Measurements from ENCODE around the gene MMS19. TPM values are rescaled to one million over a fixed set of nuclear protein-coding genes. Genes with fewer than 3 reads are reported as not detected.

MMS19 gene
- total and polyA plus RNA-seq, 12 donors, result 34.7 to 64.9 (median 43.9) TPM

GRCh38 chr10:97515271-97515978 lies 17.2 kb upstream of the MMS19 start:
- H3K36me3 ChIP-seq, result no peaks in the 10 kb centered on the region
- DNase-seq, result no peak
- TF ChIP-seq, protein P1, sequence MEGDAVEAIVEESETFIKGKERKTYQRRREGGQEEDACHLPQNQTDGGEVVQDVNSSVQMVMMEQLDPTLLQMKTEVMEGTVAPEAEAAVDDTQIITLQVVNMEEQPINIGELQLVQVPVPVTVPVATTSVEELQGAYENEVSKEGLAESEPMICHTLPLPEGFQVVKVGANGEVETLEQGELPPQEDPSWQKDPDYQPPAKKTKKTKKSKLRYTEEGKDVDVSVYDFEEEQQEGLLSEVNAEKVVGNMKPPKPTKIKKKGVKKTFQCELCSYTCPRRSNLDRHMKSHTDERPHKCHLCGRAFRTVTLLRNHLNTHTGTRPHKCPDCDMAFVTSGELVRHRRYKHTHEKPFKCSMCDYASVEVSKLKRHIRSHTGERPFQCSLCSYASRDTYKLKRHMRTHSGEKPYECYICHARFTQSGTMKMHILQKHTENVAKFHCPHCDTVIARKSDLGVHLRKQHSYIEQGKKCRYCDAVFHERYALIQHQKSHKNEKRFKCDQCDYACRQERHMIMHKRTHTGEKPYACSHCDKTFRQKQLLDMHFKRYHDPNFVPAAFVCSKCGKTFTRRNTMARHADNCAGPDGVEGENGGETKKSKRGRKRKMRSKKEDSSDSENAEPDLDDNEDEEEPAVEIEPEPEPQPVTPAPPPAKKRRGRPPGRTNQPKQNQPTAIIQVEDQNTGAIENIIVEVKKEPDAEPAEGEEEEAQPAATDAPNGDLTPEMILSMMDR (IDR thresholded peaks at IDR 0.05), result no peak
- H3K4me3 ChIP-seq, result no peak overlapping the region
- intact Hi-C loops (cut with DNase I), result no loop called here
- H3K27me3 ChIP-seq, result no peaks in the 10 kb centered on the region
- ATAC-seq, result peak in 4 of 8 donors; percentile 28 to 46 (median 40)
- H3K27ac ChIP-seq, result peak overlapping the region in 4 of 10 donors; percentile 19 to 67 (median 54)
- 79% methylated on average over 10 of the region's 10 CpGs for WGBS, 2 donors
- no peaks in the 10 kb centered on the region for H3K9me3 ChIP-seq
- peaks cover 16 to 95% (median 66%) of the 10 kb centered on the region in 9 donors for H3K4me1 ChIP-seq

DNA sequence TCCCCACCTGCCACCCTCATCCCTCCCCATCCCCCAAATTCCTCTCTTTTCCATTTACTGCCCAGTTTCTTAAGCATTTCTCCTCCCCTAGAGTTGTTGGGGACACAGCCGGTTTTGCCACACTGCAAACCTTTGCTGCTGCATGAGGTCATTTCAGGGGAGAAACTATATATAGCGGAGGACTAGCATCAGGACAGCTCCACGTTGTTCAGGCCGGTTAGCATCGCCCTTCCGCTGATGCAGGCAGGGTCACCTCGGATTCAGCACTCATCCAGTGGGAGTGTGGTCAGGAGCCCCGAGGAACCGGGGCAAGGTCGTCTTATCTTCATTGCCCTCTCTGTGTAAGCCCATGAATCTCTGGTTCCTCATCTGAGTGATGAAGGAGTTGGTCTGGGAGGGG lies 16.1 kb upstream of the MMS19 start:
- TF ChIP-seq, protein P1 (IDR thresholded peaks at IDR 0.05), result no peak
- peak in 1 of 2 donors; percentile 31 for DNase-seq
- 49 to 59% methylated on average over 10 of the region's 10 CpGs for WGBS, 2 donors
- H3K4me3 ChIP-seq, result no peak overlapping the region
- peak overlapping the region in 7 of 10 donors; percentile 18 to 67 (median 48) for H3K27ac ChIP-seq
- intact Hi-C loops (cut with DNase I), result no loop called here
- H3K9me3 ChIP-seq, result no peaks in the 10 kb centered on the region
- H3K4me1 ChIP-seq, result peaks cover 16 to 84% (median 59%) of the 10 kb centered on the region in 9 donors
- ATAC-seq, result peak in 7 of 8 donors; percentile 40 to 86 (median 74)
- H3K36me3 ChIP-seq, result no peaks in the 10 kb centered on the region
- no peaks in the 10 kb centered on the region for H3K27me3 ChIP-seq

GRCh38 chr10:97512993-97513392 lies 14.8 kb upstream of the MMS19 start:
- ATAC-seq (no peak), DNase-seq (no peak)
- intact Hi-C loops (cut with DNase I), result no loop called here
- Histone ChIP-seq H3K27ac (no peak overlapping the region), H3K9me3 (no peaks in the 10 kb centered on the region), H3K27me3 (no peaks in the 10 kb centered on the region), H3K4me3 (no peak overlapping the region), H3K4me1 (peaks cover 10 to 71% (median 45%) of the 10 kb centered on the region in 9 donors), H3K36me3 (no peaks in the 10 kb centered on the region)
- WGBS, 2 donors, result 53 to 82% methylated on average over 1 of the region's 1 CpG
- TF ChIP-seq, protein P1 (IDR thresholded peaks at IDR 0.05), result no peak

DNA sequence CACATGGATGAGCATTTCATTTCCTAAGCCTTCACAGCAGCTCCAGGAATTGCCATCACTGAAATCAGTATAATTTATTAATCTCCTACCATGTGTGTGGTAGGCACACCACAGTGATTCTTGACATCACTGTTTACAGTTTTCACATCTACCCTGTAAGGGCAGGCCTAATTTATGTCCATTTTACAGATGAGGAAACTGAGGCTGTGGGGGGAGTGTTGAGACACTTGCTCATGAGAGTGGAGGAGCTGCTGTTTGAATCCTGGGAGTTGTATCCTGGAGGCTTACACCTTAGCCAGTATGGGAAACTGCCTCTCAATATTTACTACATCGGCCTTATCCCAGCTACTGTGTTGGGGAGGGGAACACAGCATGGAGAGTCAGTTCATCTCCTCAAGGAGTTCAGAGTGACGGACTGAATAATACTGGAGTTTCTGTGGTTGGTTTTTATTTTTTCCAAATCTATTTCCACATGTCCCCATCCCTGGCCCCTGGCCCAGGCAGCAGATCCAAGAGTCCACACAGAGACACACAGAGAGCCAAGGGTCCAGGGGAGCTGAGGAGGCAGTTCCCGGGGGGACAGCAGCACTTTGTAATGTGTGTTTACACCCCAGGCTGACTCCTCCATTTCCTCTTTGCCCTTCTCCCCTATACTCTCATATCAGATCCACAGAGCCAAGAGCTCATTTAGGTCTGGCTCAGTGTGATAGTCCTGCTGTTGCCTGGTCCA lies 13.7 kb upstream of the MMS19 start:
- Histone ChIP-seq H3K36me3 (no peaks in the 10 kb centered on the region), H3K27me3 (no peaks in the 10 kb centered on the region), H3K4me1 (peaks cover 6 to 60% (median 35%) of the 10 kb centered on the region in 9 donors), H3K4me3 (no peak overlapping the region), H3K27ac (peak overlapping the region in 6 of 10 donors; percentile 1 to 38 (median 35)), H3K9me3 (no peaks in the 10 kb centered on the region)
- DNase-seq (peak in 1 of 2 donors; percentile 43), ATAC-seq (peak; percentile 10 to 57 (median 29))
- TF ChIP-seq, protein P1 (IDR thresholded peaks at IDR 0.05), result no peak
- intact Hi-C loops (cut with DNase I), result no loop called here
- WGBS, 2 donors, result 49% methylated on average over 3 of the region's 3 CpGs

Measured in heart right ventricle (tissue), 16 donors.